SK-N-SH (cell line): ENCODE results near the gene AP4S1. TPM values are rescaled to one million over a fixed set of nuclear protein-coding genes. Genes with fewer than 3 reads are reported as not detected.

ENCODE experiments used
- CTCF ChIA-PET: fragments of 300-600, 350-600 bp; formaldehyde crosslinking; extraction: SDS; loops from one replicate; lab custom pipeline; 2021; lab: Yijun Ruan, JAX
- POLR2A ChIA-PET: fragments of 350-600 bp; sonication (Branson Sonifier 250); formaldehyde crosslinking; extraction: SDS; loops from one replicate; lab custom pipeline; 2020; ENCODE audit warnings: antibody characterized with exemption, inconsistent platforms; lab: Yijun Ruan, JAX
- DNase-seq: peaks from one replicate; pipeline ENCODE4 v3.0.0; 2012
- H2AFZ ChIP-seq: fragments of 200-600 bp; sonication (generic); 2 replicates; pipeline ENCODE4 v1.8.1; 2016; ENCODE audit warnings: antibody characterized with exemption, mild to moderate bottlenecking, low read depth
- H3F3A ChIP-seq: fragments of 200-600 bp; sonication (generic); replicated peaks from 2 replicates; pipeline ENCODE3; 2016; ENCODE audit warnings: antibody characterized with exemption, mild to moderate bottlenecking; ENCODE audit not compliant: insufficient read depth
- H3K27ac ChIP-seq, 2 experiments: fragments of 200-500 bp in 1 of 2; fragments of 200-600 bp in 1 of 2; sonication (Bioruptor generic) in 1 of 2; sonication (generic), shearing (Covaris generic) in 1 of 2; 2 replicates each; pipeline versions ENCODE4 v1.5.1 to v1.6.1; 2014 to 2016; ENCODE audit warnings: low read depth in 2 of 2, inconsistent platforms in 1 of 2, low read length in 1 of 2, mild to moderate bottlenecking in 1 of 2, mixed read lengths in 1 of 2
- H3K27me3 ChIP-seq: fragments of 200-600 bp; sonication (generic), shearing (Covaris generic); 2 replicates; pipeline ENCODE4 v1.6.1; 2016; ENCODE audit warnings: mixed run types; ENCODE audit not compliant: insufficient read depth
- H3K36me3 ChIP-seq, 2 experiments: fragments of 200-500 bp in 1 of 2; fragments of 200-600 bp in 1 of 2; sonication (Bioruptor generic) in 1 of 2; sonication (generic) in 1 of 2; replicated peaks in 1 of 2; 2 replicates each; pipeline versions ENCODE3 to v1.5.1; 2014 to 2016; ENCODE audit warnings: low read length in 1 of 2, mild to moderate bottlenecking in 1 of 2; ENCODE audit not compliant: insufficient read depth in 2 of 2, control insufficient read depth in 1 of 2
- H3K4me1 ChIP-seq, 2 experiments: fragments of 200-500 bp in 1 of 2; fragments of 200-600 bp in 1 of 2; sonication (Bioruptor generic) in 1 of 2; sonication (generic), shearing (Covaris generic) in 1 of 2; 2 replicates each; pipeline versions ENCODE4 v1.5.1 to v1.6.1; 2014 to 2016; ENCODE audit warnings: low read depth in 1 of 2, low read length in 1 of 2, mixed run types in 1 of 2; ENCODE audit not compliant: insufficient read depth in 2 of 2, control insufficient read depth in 1 of 2
- H3K4me2 ChIP-seq: fragments of 200-600 bp; sonication (generic), shearing (Covaris generic); 2 replicates; pipeline ENCODE4 v1.6.1; 2017; ENCODE audit warnings: mixed run types
- H3K4me3 ChIP-seq, 2 experiments: fragments of 200-500 bp in 1 of 2; fragments of 200-600 bp in 1 of 2; sonication (Bioruptor generic) in 1 of 2; sonication (generic), shearing (Covaris generic) in 1 of 2; 2 replicates each; pipeline versions ENCODE4 v1.5.1 to v1.8.1; 2014 to 2016; ENCODE audit warnings: low read depth in 2 of 2, inconsistent platforms in 1 of 2, low read length in 1 of 2, mild to moderate bottlenecking in 1 of 2, mixed read lengths in 1 of 2, moderate library complexity in 1 of 2
- H3K79me2 ChIP-seq: fragments of 200-600 bp; sonication (generic); 2 replicates; pipeline ENCODE4 v1.8.1; 2017; ENCODE audit warnings: mild to moderate bottlenecking; ENCODE audit not compliant: insufficient read depth
- H3K9ac ChIP-seq: fragments of 200-600 bp; sonication (generic); 2 replicates; pipeline ENCODE4 v1.6.1; 2017; ENCODE audit warnings: mixed run types
- H3K9me2 ChIP-seq: fragments of 200-600 bp; sonication (generic); 2 replicates; pipeline ENCODE4 v1.6.1; 2017; ENCODE audit warnings: mixed run types
- H3K9me3 ChIP-seq: fragments of 200-600 bp; sonication (generic); 2 replicates; pipeline ENCODE4 v1.6.1; 2017; ENCODE audit warnings: mixed run types, mild to moderate bottlenecking, moderate library complexity
- H4K20me1 ChIP-seq: fragments of 200-600 bp; sonication (generic); 2 replicates; pipeline ENCODE4 v1.6.1; 2017; ENCODE audit warnings: mild to moderate bottlenecking, mixed run types; ENCODE audit not compliant: insufficient read depth
- CHD2 ChIP-seq: fragments of 150-350 bp; IDR thresholded peaks from 2 replicates; pipeline ENCODE4 v1.6.1; 2018; ENCODE audit warnings: low read length; ENCODE audit not compliant: partially characterized antibody
- ELF1 ChIP-seq: IDR thresholded peaks from 2 replicates; pipeline ENCODE4 v1.4.0; 2012
- FOXJ3 ChIP-seq: sonication (generic); formaldehyde crosslinking; IDR thresholded peaks from 2 replicates; pipeline ENCODE4 v1.5.1; 2020; ENCODE audit warnings: mild to moderate bottlenecking, missing genetic modification reagents
- FOXM1 ChIP-seq: IDR thresholded peaks from 2 replicates; pipeline ENCODE4 v1.4.0; 2012; ENCODE audit warnings: low read depth, mild to moderate bottlenecking
- GABPA ChIP-seq: IDR thresholded peaks from 2 replicates; pipeline ENCODE4 v1.4.0; 2012; ENCODE audit warnings: low read depth, mild to moderate bottlenecking
- GATA2 ChIP-seq: sonication (generic); formaldehyde crosslinking; IDR thresholded peaks from 2 replicates; pipeline ENCODE4 v1.5.0; 2020; ENCODE audit warnings: mild to moderate bottlenecking, missing genetic modification reagents
- IRF3 ChIP-seq: fragments of 150-350 bp; IDR thresholded peaks from 2 replicates; pipeline ENCODE4 v1.6.1; 2016; ENCODE audit warnings: mild to moderate bottlenecking, low read depth, low read length
- JUND ChIP-seq: IDR thresholded peaks from 2 replicates; pipeline ENCODE4 v1.4.0; 2012
- MAX ChIP-seq: IDR thresholded peaks from 2 replicates; pipeline ENCODE4 v1.4.0; 2012; ENCODE audit warnings: low read depth
- MXI1 ChIP-seq: IDR thresholded peaks from 2 replicates; pipeline ENCODE4 v1.6.1; 2012; ENCODE audit warnings: mild to moderate bottlenecking, low read depth, low read length, improper control_type of control experiment
- NFIC ChIP-seq: IDR thresholded peaks from 2 replicates; pipeline ENCODE4 v1.4.0; 2012; ENCODE audit warnings: borderline replicate concordance
- NRF1 ChIP-seq: IDR thresholded peaks from 2 replicates; pipeline ENCODE4 v1.6.1; 2012; ENCODE audit warnings: low read depth, mild to moderate bottlenecking, low read length
- PBX3 ChIP-seq: IDR thresholded peaks from 2 replicates; pipeline ENCODE4; 2012
- RAD21 ChIP-seq: IDR thresholded peaks from 2 replicates; pipeline ENCODE4 v1.6.1; 2012; ENCODE audit warnings: mild to moderate bottlenecking, low read length
- REST ChIP-seq: IDR thresholded peaks from 2 replicates; pipeline ENCODE4 v1.6.1; 2012; ENCODE audit warnings: mild to moderate bottlenecking, low read depth, low read length, moderate library complexity
- RFX5 ChIP-seq: IDR thresholded peaks from 2 replicates; pipeline ENCODE4 v1.6.1; 2012; ENCODE audit warnings: mild to moderate bottlenecking, improper control_type of control experiment, low read length
- SIN3A ChIP-seq: IDR thresholded peaks from 2 replicates; pipeline ENCODE4 v1.6.1; 2012; ENCODE audit warnings: low read depth, mild to moderate bottlenecking, low read length, moderate library complexity, borderline replicate concordance
- TCF12 ChIP-seq: IDR thresholded peaks from 2 replicates; pipeline ENCODE4 v1.4.0; 2012
- USF2 ChIP-seq: fragments of 150-350 bp; IDR thresholded peaks from 2 replicates; pipeline ENCODE4 v1.6.1; 2017; ENCODE audit warnings: antibody characterized with exemption, low read length, low read depth, borderline replicate concordance
- ZBTB33 ChIP-seq: IDR thresholded peaks from 2 replicates; pipeline ENCODE4 v1.4.0; 2012; ENCODE audit warnings: low read depth, borderline replicate concordance
- WGBS: methylation state at CpG from one replicate; pipeline ENCODE4 v1.1.6; 2017; ENCODE audit warnings: low lambda C conversion rate; 5-methylcytosine and 5-hydroxymethylcytosine counted together
- polyA plus RNA-seq, 3 experiments: library from polyadenylated mRNA; depleted of rRNA; stranded (reverse); fragments of >200 nt; gene quantifications; 2 replicates each; pipeline ENCODE4 v1.2.3, GENCODE V29; 2012

AP4S1 gene
- polyA plus RNA-seq, 1 of the 3 experiments (the other 2 are of a cell fraction) = 1.7 TPM

- no peak overlapping the region for H3K4me2 ChIP-seq
- no peaks in the 10 kb centered on the region for H3K9me2 ChIP-seq
- H2AFZ ChIP-seq = no peak overlapping the region
- POLR2A ChIA-PET = no interaction called here
- H3K9ac ChIP-seq = no peak overlapping the region
- CTCF ChIA-PET = interaction anchor here (0.6 kb wide), 1 partner anchor 14 kb away, joined by 3 read pairs; no protein-coding TSS in a partner anchor
- H3K9me3 ChIP-seq = no peaks in the 10 kb centered on the region
- no peaks in the 10 kb centered on the region for H4K20me1 ChIP-seq
- H3K4me3 ChIP-seq = no peak overlapping the region
- no peaks in the 10 kb centered on the region for H3K4me1 ChIP-seq
- TF ChIP-seq CHD2 = no peak
- TF ChIP-seq GABPA = no peak
- TF ChIP-seq IRF3 = no peak
- no peak for TF ChIP-seq NFIC
- no peak for TF ChIP-seq NRF1
- TF ChIP-seq ELF1 = no peak
- TF ChIP-seq USF2 = no peak
- TF ChIP-seq GATA2 (CRISPR knock-in tag) = no peak
- no peak for TF ChIP-seq RAD21
- no peak for TF ChIP-seq MAX
- TF ChIP-seq PBX3 = no peak
- TF ChIP-seq, all 33 proteins: peak for 0
- whole genome bisulfite sequencing = 94% methylated on average over 1 of the region's 1 CpG
- no peaks in the 10 kb centered on the region for H3K79me2 ChIP-seq
- no peak overlapping the region for H3K27ac ChIP-seq
- no peak for DNase-seq
- no peaks in the 10 kb centered on the region for H3K27me3 ChIP-seq
- H3F3A ChIP-seq = peaks cover 4% of the 10 kb centered on the region
- H3K36me3 ChIP-seq = no peaks in the 10 kb centered on the region
These were observed 42.8 kb downstream of the AP4S1 start for GRCh38 chr14:31068235-31068634.

GRCh38 chr14:31069343-31069742, 43.9 kb downstream of the AP4S1 start:
- POLR2A ChIA-PET = no interaction called here
- Histone ChIP-seq H2AFZ (no peak overlapping the region), H3K9ac (no peak overlapping the region), H3K4me2 (no peak overlapping the region), H3K79me2 (no peaks in the 10 kb centered on the region), H3K4me3 (no peak overlapping the region), H3K27me3 (no peaks in the 10 kb centered on the region), H4K20me1 (no peaks in the 10 kb centered on the region), H3F3A (peaks cover 4% of the 10 kb centered on the region), H3K9me3 (no peaks in the 10 kb centered on the region), H3K36me3 (no peaks in the 10 kb centered on the region), H3K27ac (no peak overlapping the region), H3K4me1 (no peaks in the 10 kb centered on the region), H3K9me2 (no peaks in the 10 kb centered on the region)
- WGBS = 96% methylated on average over 3 of the region's 3 CpGs
- no peak for DNase-seq
- CTCF ChIA-PET = interaction anchor here (2.3 kb wide), 1 partner anchor 89 kb away, joined by 6 read pairs; no protein-coding TSS in a partner anchor
- TF ChIP-seq NRF1 (no peak), MXI1 (no peak), TCF12 (no peak), GABPA (no peak), NFIC (no peak), SIN3A (no peak), ZBTB33 (no peak), FOXJ3 (CRISPR knock-in tag) (no peak), JUND (no peak), REST (no peak), FOXM1 (no peak), GATA2 (CRISPR knock-in tag) (no peak), RFX5 (no peak)
